ENCODE measurements around the gene ZNF235.
A peak's percentile ranks its signal among the peaks of the same experiment; 100 is the strongest.

The ZNF235 gene

DNA sequence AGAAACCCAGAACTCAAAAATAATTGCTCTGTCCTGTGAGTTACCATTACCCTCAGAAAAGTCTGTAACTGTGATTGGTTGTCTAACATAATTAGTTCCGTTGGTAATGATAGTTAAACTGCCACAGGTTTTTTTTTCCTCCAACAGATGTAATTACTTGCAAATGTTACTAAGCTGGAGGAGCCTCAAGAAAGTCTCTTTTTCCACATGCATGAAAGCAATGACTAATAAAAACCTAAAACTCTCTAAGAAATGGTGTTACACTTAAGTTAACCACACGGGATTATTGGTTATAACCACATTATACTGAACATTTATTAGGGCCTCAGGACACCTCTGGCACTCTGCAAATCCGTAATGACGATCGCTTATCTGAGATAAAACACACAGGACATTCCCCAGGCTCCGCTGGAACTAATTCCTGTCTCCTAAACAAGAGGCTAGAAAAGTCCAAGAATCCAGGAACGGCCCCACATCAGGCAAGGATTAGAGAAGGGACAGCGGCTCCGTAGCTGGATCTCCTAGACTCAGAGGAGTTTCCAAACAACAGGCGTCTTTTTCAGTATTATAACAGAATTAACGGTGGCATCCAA lies 753 bp downstream of the ZNF235 start:
- H3K9me3 Mint-ChIP-seq: peaks cover 35% of the 10 kb centered on the region
- peaks cover 14% of the 10 kb centered on the region for H3K4me1 Mint-ChIP-seq
- DNase-seq: peak; percentile 12
- H3K36me3 Mint-ChIP-seq (ENCODE audit: low read depth): peaks cover 42% of the 10 kb centered on the region
- TF ChIP-seq, protein P1, sequence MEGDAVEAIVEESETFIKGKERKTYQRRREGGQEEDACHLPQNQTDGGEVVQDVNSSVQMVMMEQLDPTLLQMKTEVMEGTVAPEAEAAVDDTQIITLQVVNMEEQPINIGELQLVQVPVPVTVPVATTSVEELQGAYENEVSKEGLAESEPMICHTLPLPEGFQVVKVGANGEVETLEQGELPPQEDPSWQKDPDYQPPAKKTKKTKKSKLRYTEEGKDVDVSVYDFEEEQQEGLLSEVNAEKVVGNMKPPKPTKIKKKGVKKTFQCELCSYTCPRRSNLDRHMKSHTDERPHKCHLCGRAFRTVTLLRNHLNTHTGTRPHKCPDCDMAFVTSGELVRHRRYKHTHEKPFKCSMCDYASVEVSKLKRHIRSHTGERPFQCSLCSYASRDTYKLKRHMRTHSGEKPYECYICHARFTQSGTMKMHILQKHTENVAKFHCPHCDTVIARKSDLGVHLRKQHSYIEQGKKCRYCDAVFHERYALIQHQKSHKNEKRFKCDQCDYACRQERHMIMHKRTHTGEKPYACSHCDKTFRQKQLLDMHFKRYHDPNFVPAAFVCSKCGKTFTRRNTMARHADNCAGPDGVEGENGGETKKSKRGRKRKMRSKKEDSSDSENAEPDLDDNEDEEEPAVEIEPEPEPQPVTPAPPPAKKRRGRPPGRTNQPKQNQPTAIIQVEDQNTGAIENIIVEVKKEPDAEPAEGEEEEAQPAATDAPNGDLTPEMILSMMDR (IDR thresholded peaks at IDR 0.05): no peak
- peak overlapping the region; percentile 99 for H3K4me3 Mint-ChIP-seq
- peak overlapping the region; percentile 94 for H3K27ac Mint-ChIP-seq
- peaks cover 13% of the 10 kb centered on the region for H3K27me3 Mint-ChIP-seq (ENCODE audit: low read depth, poor library complexity)

DNA sequence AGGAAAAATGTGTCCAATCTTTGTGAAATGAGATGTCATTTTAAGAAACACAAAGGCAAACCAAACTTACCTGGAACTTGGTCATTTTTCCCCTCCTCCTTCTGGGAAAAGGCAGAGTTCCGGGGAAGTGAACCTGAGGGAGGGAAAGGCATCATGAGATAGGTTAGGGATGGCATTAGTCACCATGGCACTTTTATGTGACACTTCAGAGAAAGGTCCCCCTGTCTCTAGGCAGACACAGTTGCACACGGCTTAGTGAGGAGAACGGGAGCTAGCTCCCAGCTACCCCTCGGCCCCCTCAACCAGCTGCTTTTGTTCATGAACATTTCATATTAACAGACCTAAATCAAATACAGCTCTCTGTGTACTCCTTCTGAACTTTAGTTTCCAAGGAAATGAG lies 1.5 kb downstream of the ZNF235 start:
- peaks cover 44% of the 10 kb centered on the region for H3K36me3 Mint-ChIP-seq (ENCODE audit: low read depth)
- H3K9me3 Mint-ChIP-seq: peaks cover 29% of the 10 kb centered on the region
- TF ChIP-seq, protein P1 (IDR thresholded peaks at IDR 0.05): no peak
- peak; percentile 4 for DNase-seq
- peaks cover 14% of the 10 kb centered on the region for H3K4me1 Mint-ChIP-seq
- H3K27me3 Mint-ChIP-seq (ENCODE audit: low read depth, poor library complexity): peaks cover 8% of the 10 kb centered on the region
- H3K4me3 Mint-ChIP-seq: peak overlapping the region; percentile 99
- H3K27ac Mint-ChIP-seq: no peak overlapping the region

DNA sequence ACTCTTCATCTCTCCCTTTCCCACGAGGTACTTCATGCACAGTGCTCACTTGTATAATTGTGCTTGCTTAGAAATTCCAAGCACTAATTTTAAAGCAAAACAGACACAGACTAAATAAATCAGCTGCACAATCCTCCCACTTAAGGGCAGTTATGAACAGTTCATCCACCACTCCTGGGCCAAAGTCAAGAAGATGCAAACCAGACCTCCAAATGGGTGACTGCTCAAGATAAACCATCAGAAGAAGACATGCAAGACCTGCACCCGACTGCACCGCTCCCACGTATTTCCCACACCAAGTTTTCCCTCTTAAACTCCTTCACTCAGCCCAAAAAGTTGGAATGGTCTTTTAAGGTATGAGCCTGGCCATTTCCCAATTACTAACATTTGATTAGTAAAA lies 19.9 kb downstream of the ZNF235 start:
- no peak overlapping the region for H3K4me3 Mint-ChIP-seq
- no peak for DNase-seq
- TF ChIP-seq, protein P1 (IDR thresholded peaks at IDR 0.05): no peak
- no peak overlapping the region for H3K27ac Mint-ChIP-seq
- peaks cover 86% of the 10 kb centered on the region for H3K36me3 Mint-ChIP-seq (ENCODE audit: low read depth)
- H3K9me3 Mint-ChIP-seq: peaks cover 75% of the 10 kb centered on the region
- H3K4me1 Mint-ChIP-seq: no peaks in the 10 kb centered on the region
- H3K27me3 Mint-ChIP-seq (ENCODE audit: low read depth, poor library complexity): peaks cover 13% of the 10 kb centered on the region

DNA sequence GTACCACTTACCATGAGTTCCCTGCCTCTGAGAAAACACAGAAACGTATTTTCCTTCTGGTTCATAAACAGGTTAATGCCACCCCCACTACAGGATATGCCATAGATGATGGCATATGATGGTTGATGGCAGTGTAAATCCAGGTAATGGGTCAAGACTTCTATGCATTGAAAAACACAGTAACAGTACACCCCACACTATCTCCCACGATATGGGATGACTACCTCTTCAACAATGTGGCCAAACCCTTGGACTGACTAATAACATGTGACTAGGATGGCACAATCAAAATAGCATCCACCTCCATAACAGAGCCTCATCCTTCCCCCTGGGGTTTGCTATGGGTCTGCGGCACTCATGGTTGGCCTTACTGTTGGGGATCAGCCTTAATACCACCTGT lies 22.0 kb downstream of the ZNF235 start:
- Mint-ChIP-seq H3K27ac (no peak overlapping the region), H3K36me3 (ENCODE audit: low read depth) (peaks cover 84% of the 10 kb centered on the region), H3K9me3 (peaks cover 73% of the 10 kb centered on the region), H3K4me1 (no peaks in the 10 kb centered on the region), H3K4me3 (no peak overlapping the region), H3K27me3 (ENCODE audit: low read depth, poor library complexity) (peaks cover 8% of the 10 kb centered on the region)
- TF ChIP-seq, protein P1 (IDR thresholded peaks at IDR 0.05): no peak
- DNase-seq: no peak

DNA sequence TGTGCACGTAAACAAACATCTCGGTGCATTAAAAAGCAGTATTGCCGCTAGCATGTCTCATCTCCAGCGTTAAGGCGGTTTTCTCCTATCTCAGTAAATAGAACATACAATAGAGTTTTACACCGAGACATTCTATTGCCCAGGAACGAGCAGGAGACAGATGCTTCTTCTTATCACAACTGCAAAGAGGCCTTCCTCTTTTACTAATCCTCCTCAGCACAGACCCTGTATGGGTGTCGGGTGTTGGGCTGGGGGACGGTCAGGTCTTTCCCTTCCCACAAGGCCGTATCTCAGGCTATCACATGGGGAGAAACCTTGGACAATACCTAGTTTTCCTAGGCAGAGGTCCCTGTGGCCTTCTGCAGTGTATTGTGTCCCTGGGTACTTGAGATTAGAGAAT lies 23.9 kb downstream of the ZNF235 start:
- DNase-seq: no peak
- Mint-ChIP-seq H3K27me3 (ENCODE audit: low read depth, poor library complexity) (peaks cover 7% of the 10 kb centered on the region), H3K36me3 (ENCODE audit: low read depth) (peaks cover 84% of the 10 kb centered on the region), H3K4me3 (no peak overlapping the region), H3K4me1 (no peaks in the 10 kb centered on the region), H3K27ac (no peak overlapping the region), H3K9me3 (peaks cover 72% of the 10 kb centered on the region)
- TF ChIP-seq, protein P1 (IDR thresholded peaks at IDR 0.05): no peak

DNA sequence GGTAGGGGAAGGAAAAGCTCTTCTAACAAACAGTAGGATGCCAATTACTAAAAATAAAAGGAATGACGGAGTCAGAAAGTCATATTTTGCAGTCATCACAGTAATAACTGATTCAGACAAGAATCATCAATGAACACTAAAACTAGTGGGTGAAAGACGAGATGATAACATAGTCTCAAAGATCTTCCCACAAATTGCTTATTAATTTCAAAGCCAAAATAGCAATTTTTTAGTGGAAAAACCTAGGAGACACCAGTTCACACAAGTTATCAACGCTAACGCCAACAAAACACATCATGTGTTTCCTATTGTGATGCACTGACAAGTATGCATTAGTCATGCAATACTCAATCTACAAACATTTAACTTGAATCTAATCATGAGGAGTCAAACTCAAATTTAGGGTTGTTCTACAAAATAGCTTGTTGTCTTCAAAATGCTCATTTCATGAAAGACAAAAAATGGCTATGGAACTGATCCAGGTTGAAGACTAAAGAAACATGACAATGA lies 26.6 kb downstream of the ZNF235 start:
- DNase-seq: no peak
- H3K36me3 Mint-ChIP-seq (ENCODE audit: low read depth): peaks cover 94% of the 10 kb centered on the region
- TF ChIP-seq, protein P1 (IDR thresholded peaks at IDR 0.05): no peak
- H3K4me3 Mint-ChIP-seq: no peak overlapping the region
- H3K4me1 Mint-ChIP-seq: no peaks in the 10 kb centered on the region
- H3K27me3 Mint-ChIP-seq (ENCODE audit: low read depth, poor library complexity): peaks cover 4% of the 10 kb centered on the region
- peaks cover 83% of the 10 kb centered on the region for H3K9me3 Mint-ChIP-seq
- no peak overlapping the region for H3K27ac Mint-ChIP-seq

Data from nephron progenitor cell (in vitro differentiated cells).